Panc1 (cell line): ENCODE data around the gene PPP1R15A.

Source experiments
- POLR2AphosphoS5 ChIP-seq: IDR thresholded peaks from 2 replicates; pipeline ENCODE4 v1.6.1; 2012; ENCODE audit warnings: mild to moderate bottlenecking, low read depth, low read length, moderate library complexity
- SIN3A ChIP-seq: IDR thresholded peaks from 2 replicates; pipeline ENCODE4 v1.6.1; 2012; ENCODE audit warnings: low read depth, mild to moderate bottlenecking, low read length, moderate library complexity, borderline replicate concordance; ENCODE audit not compliant: insufficient read depth
- TCF7L2 ChIP-seq: IDR thresholded peaks from 2 replicates; pipeline ENCODE4 v1.6.1; 2011; ENCODE audit warnings: mild to moderate bottlenecking, low read depth, low read length, inconsistent platforms
- TF ChIP-seq, protein P1 (sequence below): fragments of 450-650 bp; IDR thresholded peaks from 2 replicates; pipeline ENCODE4 v1.5.1; 2017; ENCODE audit warnings: mild to moderate bottlenecking

DNA sequence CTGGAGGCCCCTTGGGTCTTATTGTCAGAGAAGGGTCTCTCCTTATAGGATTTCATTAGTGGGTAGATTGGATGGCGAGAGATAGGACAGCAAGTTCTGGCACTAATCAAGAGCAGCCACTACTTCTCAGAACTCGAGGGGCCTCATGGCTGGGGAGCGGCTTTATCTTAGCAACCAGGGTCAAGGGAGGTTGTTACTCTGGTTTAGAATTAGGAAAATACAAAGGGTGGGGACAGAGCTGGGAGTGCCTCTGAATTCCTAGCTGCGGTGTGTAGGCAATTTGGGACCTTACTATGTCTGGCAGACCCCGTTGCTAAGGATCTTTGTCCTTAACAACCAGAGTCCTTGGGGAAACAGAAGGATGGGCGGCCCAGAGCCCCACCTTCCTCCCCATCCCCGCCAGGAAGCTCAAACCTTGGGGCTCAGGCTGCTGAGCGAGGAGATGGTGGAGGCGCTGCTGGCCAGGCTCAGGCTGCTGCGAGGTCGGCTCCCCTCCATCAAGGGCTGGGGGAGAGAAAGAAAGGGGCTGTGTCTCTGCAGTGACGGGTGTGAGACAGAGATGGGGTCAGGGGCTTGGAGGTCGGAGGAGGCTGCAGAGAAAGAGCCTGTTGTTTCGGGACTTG lies 5.0 kb upstream of the PPP1R15A start:
- TF ChIP-seq SIN3A, result no peak
- TF ChIP-seq, protein P1, sequence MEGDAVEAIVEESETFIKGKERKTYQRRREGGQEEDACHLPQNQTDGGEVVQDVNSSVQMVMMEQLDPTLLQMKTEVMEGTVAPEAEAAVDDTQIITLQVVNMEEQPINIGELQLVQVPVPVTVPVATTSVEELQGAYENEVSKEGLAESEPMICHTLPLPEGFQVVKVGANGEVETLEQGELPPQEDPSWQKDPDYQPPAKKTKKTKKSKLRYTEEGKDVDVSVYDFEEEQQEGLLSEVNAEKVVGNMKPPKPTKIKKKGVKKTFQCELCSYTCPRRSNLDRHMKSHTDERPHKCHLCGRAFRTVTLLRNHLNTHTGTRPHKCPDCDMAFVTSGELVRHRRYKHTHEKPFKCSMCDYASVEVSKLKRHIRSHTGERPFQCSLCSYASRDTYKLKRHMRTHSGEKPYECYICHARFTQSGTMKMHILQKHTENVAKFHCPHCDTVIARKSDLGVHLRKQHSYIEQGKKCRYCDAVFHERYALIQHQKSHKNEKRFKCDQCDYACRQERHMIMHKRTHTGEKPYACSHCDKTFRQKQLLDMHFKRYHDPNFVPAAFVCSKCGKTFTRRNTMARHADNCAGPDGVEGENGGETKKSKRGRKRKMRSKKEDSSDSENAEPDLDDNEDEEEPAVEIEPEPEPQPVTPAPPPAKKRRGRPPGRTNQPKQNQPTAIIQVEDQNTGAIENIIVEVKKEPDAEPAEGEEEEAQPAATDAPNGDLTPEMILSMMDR, result no peak
- TF ChIP-seq POLR2AphosphoS5, result no peak
- TF ChIP-seq TCF7L2, result no peak
